ENCODE data around the gene CCDC6. TPM values are rescaled to one million over a fixed set of nuclear protein-coding genes. Genes with fewer than 3 reads are reported as not detected.

Gene CCDC6
- total RNA-seq, 1 experiment from 2014 or later, result 58.4 TPM

DNA sequence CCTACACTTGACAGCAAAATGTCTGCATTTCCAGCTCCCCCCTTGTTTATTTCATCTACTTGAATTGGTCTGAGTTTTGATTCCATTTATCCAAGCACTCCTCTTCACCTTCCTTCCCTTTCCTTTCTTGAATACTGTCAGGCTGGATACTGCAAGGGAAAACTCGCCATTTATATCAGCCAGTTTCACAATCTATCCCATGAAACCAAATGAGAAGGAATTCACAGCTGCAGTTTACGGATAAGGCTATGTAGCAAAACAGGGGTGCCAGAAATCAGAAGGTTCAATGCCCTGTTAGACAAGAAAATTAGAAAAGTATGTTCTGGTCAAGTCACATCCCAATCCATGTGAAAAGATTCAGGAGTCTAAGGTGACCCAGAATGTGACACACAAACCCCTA, 28.1 kb downstream of the CCDC6 start:
- Mint-ChIP-seq H3K4me3 (no peak overlapping the region), H3K27ac (0 out of 7 replicates have a peak overlapping the region, but pooled peaks of 1 of the 3 experiments have one; percentile 24), H3K36me3 (ENCODE audit: insufficient read depth in 1 of 3, low read depth in 3 of 3) (no peaks in the 10 kb centered on the region; a peak in 1 of 7 replicates), H3K9me3 (no peaks in the 10 kb centered on the region), H3K27me3 (ENCODE audit: low read depth) (no peaks in the 10 kb centered on the region), H3K4me1 (peaks cover 61 to 70% of the 10 kb centered on the region in 2 experiments)
- no peaks in the 10 kb centered on the region for H3K9me3 ChIP-seq (ENCODE audit: control insufficient read depth, low read depth, low read length)
- H3K4me2 ChIP-seq (ENCODE audit: insufficient read depth, insufficient read length, low read length), result no peak overlapping the region
- no peak overlapping the region for H3K56ac ChIP-seq (ENCODE audit: insufficient read length, low read depth, low read length)
- no peak overlapping the region for H2BK120ac ChIP-seq (ENCODE audit: low read depth, low read length, poor library complexity, severe bottlenecking)
- no peak overlapping the region for H2AFZ ChIP-seq (ENCODE audit: low read length)
- TF ChIP-seq, protein P1, sequence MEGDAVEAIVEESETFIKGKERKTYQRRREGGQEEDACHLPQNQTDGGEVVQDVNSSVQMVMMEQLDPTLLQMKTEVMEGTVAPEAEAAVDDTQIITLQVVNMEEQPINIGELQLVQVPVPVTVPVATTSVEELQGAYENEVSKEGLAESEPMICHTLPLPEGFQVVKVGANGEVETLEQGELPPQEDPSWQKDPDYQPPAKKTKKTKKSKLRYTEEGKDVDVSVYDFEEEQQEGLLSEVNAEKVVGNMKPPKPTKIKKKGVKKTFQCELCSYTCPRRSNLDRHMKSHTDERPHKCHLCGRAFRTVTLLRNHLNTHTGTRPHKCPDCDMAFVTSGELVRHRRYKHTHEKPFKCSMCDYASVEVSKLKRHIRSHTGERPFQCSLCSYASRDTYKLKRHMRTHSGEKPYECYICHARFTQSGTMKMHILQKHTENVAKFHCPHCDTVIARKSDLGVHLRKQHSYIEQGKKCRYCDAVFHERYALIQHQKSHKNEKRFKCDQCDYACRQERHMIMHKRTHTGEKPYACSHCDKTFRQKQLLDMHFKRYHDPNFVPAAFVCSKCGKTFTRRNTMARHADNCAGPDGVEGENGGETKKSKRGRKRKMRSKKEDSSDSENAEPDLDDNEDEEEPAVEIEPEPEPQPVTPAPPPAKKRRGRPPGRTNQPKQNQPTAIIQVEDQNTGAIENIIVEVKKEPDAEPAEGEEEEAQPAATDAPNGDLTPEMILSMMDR (conservative IDR thresholded peaks at IDR 0.05), result no peak
- H4K8ac ChIP-seq (replicated peaks; ENCODE audit: insufficient read length, low read depth, low read length), result no peak overlapping the region
- H2BK5ac ChIP-seq (ENCODE audit: insufficient read length, low read length), result no peak overlapping the region
- peaks cover 51% of the 10 kb centered on the region for H3K79me2 ChIP-seq (ENCODE audit: insufficient read depth, low read length)
- H3K9ac ChIP-seq (ENCODE audit: extremely low read depth, insufficient read length, low read length), result no peak overlapping the region
- H3K23me2 ChIP-seq (ENCODE audit: insufficient read length, low read depth, low read length, poor library complexity, severe bottlenecking), result no peaks in the 10 kb centered on the region
- no peak for DNase-seq
- H3K27me3 ChIP-seq (ENCODE audit: insufficient read depth, low read length), result no peaks in the 10 kb centered on the region
- no peak overlapping the region for H3K23ac ChIP-seq (ENCODE audit: insufficient read length, low read depth, low read length)
- no peak overlapping the region for H3T11ph ChIP-seq (ENCODE audit: low read length)
- H3K4ac ChIP-seq (ENCODE audit: low read depth, low read length), result no peak overlapping the region
- H2BK12ac ChIP-seq (ENCODE audit: insufficient read length, low read depth, low read length), result no peak overlapping the region
- no peak overlapping the region for H3K18ac ChIP-seq (ENCODE audit: insufficient read length, low read depth, low read length)
- no peak overlapping the region for H3K14ac ChIP-seq (ENCODE audit: insufficient read depth, low read length)
- H4K5ac ChIP-seq (ENCODE audit: insufficient read length, low read depth, low read length), result no peak overlapping the region
- H3K79me1 ChIP-seq (ENCODE audit: insufficient read depth, low read depth, low read length, poor library complexity, severe bottlenecking), result peaks cover 11% of the 10 kb centered on the region
- H3K4me1 ChIP-seq (ENCODE audit: insufficient read depth, low read length), result peaks cover 8% of the 10 kb centered on the region; the same call in 1 of the 2 replicates
- no peak overlapping the region for H2BK20ac ChIP-seq (ENCODE audit: low read depth, low read length, poor library complexity, severe bottlenecking)
- H3K27ac ChIP-seq (ENCODE audit: insufficient read length, low read depth, low read length), result no peak overlapping the region
- no peak overlapping the region for H4K91ac ChIP-seq (ENCODE audit: insufficient read length, low read depth, low read length)
- no peak overlapping the region for H2BK15ac ChIP-seq (ENCODE audit: low read depth, low read length)
- no CpG with 5 or more reads among the region's 2 CpGs for WGBS (ENCODE audit: extremely low coverage, insufficient read length, low lambda C conversion rate)
- no peaks in the 10 kb centered on the region for H4K20me1 ChIP-seq (ENCODE audit: control insufficient read depth, insufficient read depth, insufficient read length)
- no peak overlapping the region for H2AK5ac ChIP-seq (ENCODE audit: insufficient read length, low read length)
